Caco-2 (cell line): ENCODE data around the gene ZIC2. TPM values are rescaled to one million over a fixed set of nuclear protein-coding genes. Genes with fewer than 3 reads are reported as not detected.

Experiments used
- BruUV-seq: library from RNA; stranded (reverse); fragments of 400-500 nt; replicated peaks from 2 replicates; lab custom pipeline; 2021; lab: Mats Ljungman, UMichigan
- CTCF ChIA-PET: fragments of 300-600 bp; sonication (Branson Sonifier 250); formaldehyde crosslinking; loops from one replicate; lab custom pipeline; 2022; ENCODE audit warnings: antibody characterized with exemption; lab: Charles Lee
- POLR2A ChIA-PET: fragments of 300-600 bp; sonication (Branson Sonifier 250); formaldehyde crosslinking; loops from one replicate; lab custom pipeline; 2022; ENCODE audit warnings: antibody characterized with exemption; lab: Charles Lee
- DNase-seq, 2 experiments: peaks; one replicate each; pipeline versions ENCODE4 v3.0.0 to v3.0.0-alpha.2; 2020 to 2022
- H3K27me3 ChIP-seq: replicated peaks from 2 replicates; pipeline ENCODE4 v1.6.0; 2011; ENCODE audit warnings: low read length; ENCODE audit not compliant: control insufficient read depth, insufficient read depth
- H3K36me3 ChIP-seq: 2 replicates; pipeline ENCODE4 v1.5.1; 2011; ENCODE audit warnings: low read length; ENCODE audit not compliant: control insufficient read depth, insufficient read depth
- H3K4me1 ChIP-seq: fragments of 250-450 bp; sonication (Bioruptor Pico); 2 replicates; pipeline ENCODE4 v1.5.1; 2020; ENCODE audit warnings: mild to moderate bottlenecking
- H3K4me3 ChIP-seq: 2 replicates; pipeline ENCODE4 v1.5.1; 2011; ENCODE audit warnings: low read depth, mild to moderate bottlenecking, control low read depth, low read length
- H3K9me3 ChIP-seq: fragments of 250-450 bp; sonication (Bioruptor Pico); 2 replicates; pipeline ENCODE4 v1.5.1; 2020; ENCODE audit warnings: mild to moderate bottlenecking, moderate library complexity
- H3K27ac Mint-ChIP-seq: one replicate; pipeline ENCODE4 v1.8.0; 2022; ENCODE audit warnings: mixed read lengths; ENCODE audit not compliant: unreplicated experiment
- H3K27me3 Mint-ChIP-seq: one replicate; pipeline ENCODE4 v1.8.0; 2022; ENCODE audit warnings: mixed read lengths; ENCODE audit not compliant: insufficient read depth, unreplicated experiment
- H3K36me3 Mint-ChIP-seq: one replicate; pipeline ENCODE4 v1.8.0; 2022; ENCODE audit warnings: mild to moderate bottlenecking, mixed read lengths; ENCODE audit not compliant: insufficient read depth, unreplicated experiment
- H3K4me1 Mint-ChIP-seq: one replicate; pipeline ENCODE4 v1.8.0; 2022; ENCODE audit warnings: low read depth, mixed read lengths; ENCODE audit not compliant: unreplicated experiment
- H3K4me3 Mint-ChIP-seq: one replicate; pipeline ENCODE4 v1.8.0; 2022; ENCODE audit warnings: mild to moderate bottlenecking, moderate library complexity, mixed read lengths; ENCODE audit not compliant: unreplicated experiment
- H3K9me3 Mint-ChIP-seq: one replicate; pipeline ENCODE4 v1.8.0; 2022; ENCODE audit warnings: mixed read lengths; ENCODE audit not compliant: unreplicated experiment
- CTCF ChIP-seq, 2 experiments: fragments of 200-600 bp in 1 of 2; IDR thresholded peaks; 1 replicate in 1 of 2; 2 replicates in 1 of 2; pipeline versions ENCODE4 v1.5.1 to v1.8.0; 2011 to 2022; ENCODE audit warnings: antibody characterized with exemption in 1 of 2, control low read depth in 1 of 2, inconsistent platforms in 1 of 2, low read depth in 1 of 2, low read length in 1 of 2, mild to moderate bottlenecking in 1 of 2, moderate library complexity in 1 of 2; ENCODE audit not compliant: insufficient read depth in 1 of 2, severe bottlenecking in 1 of 2, unreplicated experiment in 1 of 2
- intact Hi-C: fragments of 100-400 bp; cut with micrococcal nuclease; formaldehyde crosslinking; loops from one replicate; pipeline ENCODE4 v1.10.0; 2022; ENCODE audit not compliant: unreplicated experiment
- total RNA-seq: library from RNA; stranded (reverse); gene quantifications from 2 replicates; pipeline ENCODE4 v1.2.3, GENCODE V29; 2022

The ZIC2 gene
- total RNA-seq, 1 experiment from 2014 or later, result 1.3 TPM

GRCh38 chr13:99986741-99987140 is 5.2 kb downstream of the ZIC2 start:
- Histone ChIP-seq H3K9me3 (no peaks in the 10 kb centered on the region), H3K27me3 (peaks cover 16% of the 10 kb centered on the region), H3K4me1 (peaks cover 24% of the 10 kb centered on the region), H3K36me3 (no peaks in the 10 kb centered on the region), H3K4me3 (no peak overlapping the region)
- TF ChIP-seq CTCF (IDR thresholded peaks at IDR 0.05; ENCODE audit: insufficient read depth in 1 of 2, low read depth in 1 of 2, low read length in 1 of 2, severe bottlenecking in 1 of 2, unreplicated experiment in 1 of 2), result no peak
- DNase-seq, result no peak
- BruUV-seq, result no TSS peak
- POLR2A ChIA-PET, result no interaction called here
- Mint-ChIP-seq H3K9me3 (no peaks in the 10 kb centered on the region), H3K4me3 (no peak overlapping the region), H3K27me3 (peaks cover 33% of the 10 kb centered on the region), H3K4me1 (peaks cover 9% of the 10 kb centered on the region), H3K27ac (no peak overlapping the region), H3K36me3 (no peaks in the 10 kb centered on the region)
- CTCF ChIA-PET, result interaction anchor here (0.8 kb wide), 1 partner anchor 17 kb away, joined by 3 read pairs; no protein-coding TSS in a partner anchor
- intact Hi-C loops, result no loop called here

- intact Hi-C loops, result no loop called here
- POLR2A ChIA-PET, result no interaction called here
- H3K27ac Mint-ChIP-seq, result no peak overlapping the region
Measured at GRCh38 chr13:99987154-99988019, 5.8 kb downstream of the ZIC2 start.

More at GRCh38 chr13:99987154-99988019, 5.8 kb downstream of the ZIC2 start:
- H3K4me1 Mint-ChIP-seq, result peaks cover 9% of the 10 kb centered on the region
- peaks cover 16% of the 10 kb centered on the region for H3K27me3 ChIP-seq
- H3K36me3 ChIP-seq, result no peaks in the 10 kb centered on the region
- H3K4me3 ChIP-seq, result no peak overlapping the region
- peaks cover 22% of the 10 kb centered on the region for H3K4me1 ChIP-seq
- no peak for DNase-seq
- no peaks in the 10 kb centered on the region for H3K36me3 Mint-ChIP-seq
- no peaks in the 10 kb centered on the region for H3K9me3 ChIP-seq
- TF ChIP-seq CTCF (IDR thresholded peaks at IDR 0.05; ENCODE audit: insufficient read depth in 1 of 2, low read depth in 1 of 2, low read length in 1 of 2, severe bottlenecking in 1 of 2, unreplicated experiment in 1 of 2), result no peak
- H3K4me3 Mint-ChIP-seq, result no peak overlapping the region
- BruUV-seq, result no TSS peak
- no peaks in the 10 kb centered on the region for H3K9me3 Mint-ChIP-seq
- CTCF ChIA-PET, result interaction anchor here (0.8 kb wide), 1 partner anchor 17 kb away, joined by 3 read pairs; no protein-coding TSS in a partner anchor
- H3K27me3 Mint-ChIP-seq, result peaks cover 33% of the 10 kb centered on the region
